ENCODE results near the gene MRPL53.
A peak's percentile ranks its signal among the peaks of the same experiment; 100 is the strongest.

Gene MRPL53

GRCh38 chr2:74510272-74510671 lies 37.8 kb upstream of the MRPL53 start:
- TF ChIP-seq POLR2AphosphoS5 (IDR thresholded peaks at IDR 0.05; ENCODE audit: low read depth, low read length) (no peak), REST (IDR thresholded peaks at IDR 0.05; ENCODE audit: insufficient read depth in 1 of 2, low read depth in 2 of 2, low read length in 2 of 2) (no peak)

GRCh38 chr2:74507926-74508520 lies 35.5 kb upstream of the MRPL53 start:
- TF ChIP-seq POLR2AphosphoS5 (IDR thresholded peaks at IDR 0.05; ENCODE audit: low read depth, low read length), result no peak
- no peak for TF ChIP-seq SIN3A (IDR thresholded peaks at IDR 0.05; ENCODE audit: borderline replicate concordance, insufficient read depth, low read length)
- TF ChIP-seq TAF1 (IDR thresholded peaks at IDR 0.05; ENCODE audit: borderline replicate concordance, insufficient read depth, low read length), result no peak
- TF ChIP-seq FOXP2 (optimal IDR thresholded peaks at IDR 0.05; ENCODE audit: borderline replicate concordance, extremely low read depth, extremely low read length, insufficient read depth), result no peak
- TF ChIP-seq REST (IDR thresholded peaks at IDR 0.05; ENCODE audit: insufficient read depth in 1 of 2, low read depth in 2 of 2, low read length in 2 of 2), result no peak

- no peak for TF ChIP-seq REST (IDR thresholded peaks at IDR 0.05; ENCODE audit: insufficient read depth in 1 of 2, low read depth in 2 of 2, low read length in 2 of 2)
- TF ChIP-seq TAF1 (IDR thresholded peaks at IDR 0.05; ENCODE audit: borderline replicate concordance, insufficient read depth, low read length), result peak; percentile 78; the same call in 1 of the 2 replicates
- TF ChIP-seq POLR2AphosphoS5 (IDR thresholded peaks at IDR 0.05; ENCODE audit: low read depth, low read length), result peak; percentile 69; the same call in 1 of the 2 replicates
- TF ChIP-seq FOXP2 (optimal IDR thresholded peaks at IDR 0.05; ENCODE audit: borderline replicate concordance, extremely low read depth, extremely low read length, insufficient read depth), result no peak
- no peak for TF ChIP-seq SIN3A (IDR thresholded peaks at IDR 0.05; ENCODE audit: borderline replicate concordance, insufficient read depth, low read length)
Measured at GRCh38 chr2:74507145-74507925, 34.9 kb upstream of the MRPL53 start, which contains the start of gene PCGF1. Gene PCGF1 (minus strand): TSS chr2:74507695. CDS start chr2:74507668, 27 bp downstream.

- TF ChIP-seq SIN3A (IDR thresholded peaks at IDR 0.05; ENCODE audit: borderline replicate concordance, insufficient read depth, low read length), result no peak
- no peak for TF ChIP-seq POLR2AphosphoS5 (IDR thresholded peaks at IDR 0.05; ENCODE audit: low read depth, low read length)
Measured at GRCh38 chr2:74505448-74506246, 33.2 kb upstream of the MRPL53 start.

- no peak for TF ChIP-seq TAF1 (IDR thresholded peaks at IDR 0.05; ENCODE audit: borderline replicate concordance, insufficient read depth, low read length)
- no peak for TF ChIP-seq FOXP2 (optimal IDR thresholded peaks at IDR 0.05; ENCODE audit: borderline replicate concordance, extremely low read depth, extremely low read length, insufficient read depth)
- TF ChIP-seq REST (IDR thresholded peaks at IDR 0.05; ENCODE audit: insufficient read depth in 1 of 2, low read depth in 2 of 2, low read length in 2 of 2), result no peak
- TF ChIP-seq POLR2AphosphoS5 (IDR thresholded peaks at IDR 0.05; ENCODE audit: low read depth, low read length), result no peak
- TF ChIP-seq SIN3A (IDR thresholded peaks at IDR 0.05; ENCODE audit: borderline replicate concordance, insufficient read depth, low read length), result no peak
Measured at GRCh38 chr2:74504591-74504990, 32.1 kb upstream of the MRPL53 start.
